Muscle layer of colon (tissue), 2 donors: Measurements from ENCODE around the gene FTSJ3.
"Not testable (repeated sequence)": the region's sequence is repeated elsewhere in the genome, so short reads cannot be mapped to it uniquely, and the experiment has no call there.

ENCODE experiments used
- H3K27ac ChIP-seq: one replicate; pipeline ENCODE4 v1.7.0; 2013; ENCODE audit warnings: low read depth, mild to moderate bottlenecking, low read length, moderate library complexity
- H3K27me3 ChIP-seq, 2 donors: one replicate each; pipeline ENCODE4 v1.7.0; 2013; ENCODE audit warnings: low read length in 2 of 2, mild to moderate bottlenecking in 2 of 2; ENCODE audit not compliant: insufficient read depth in 2 of 2, control insufficient read depth in 1 of 2
- H3K36me3 ChIP-seq: one replicate; pipeline ENCODE4 v1.7.0; 2013; ENCODE audit warnings: mild to moderate bottlenecking, low read length; ENCODE audit not compliant: insufficient read depth
- H3K4me1 ChIP-seq: one replicate; pipeline ENCODE4 v1.7.0; 2013; ENCODE audit warnings: mild to moderate bottlenecking, low read length; ENCODE audit not compliant: insufficient read depth
- H3K4me3 ChIP-seq, 2 donors: one replicate each; pipeline ENCODE4 v1.7.0; 2013; ENCODE audit warnings: low read length in 2 of 2, low read depth in 1 of 2, mild to moderate bottlenecking in 1 of 2, moderate library complexity in 1 of 2
- H3K9ac ChIP-seq: one replicate; pipeline ENCODE4 v1.7.0; 2013; ENCODE audit warnings: low read length
- H3K9me3 ChIP-seq: one replicate; pipeline ENCODE4 v1.7.0; 2013; ENCODE audit warnings: mild to moderate bottlenecking, low read length
- donor health status: abdominal sarcoma.
- donor health status: Adenocarcinoma of cecum.

Gene FTSJ3

DNA sequence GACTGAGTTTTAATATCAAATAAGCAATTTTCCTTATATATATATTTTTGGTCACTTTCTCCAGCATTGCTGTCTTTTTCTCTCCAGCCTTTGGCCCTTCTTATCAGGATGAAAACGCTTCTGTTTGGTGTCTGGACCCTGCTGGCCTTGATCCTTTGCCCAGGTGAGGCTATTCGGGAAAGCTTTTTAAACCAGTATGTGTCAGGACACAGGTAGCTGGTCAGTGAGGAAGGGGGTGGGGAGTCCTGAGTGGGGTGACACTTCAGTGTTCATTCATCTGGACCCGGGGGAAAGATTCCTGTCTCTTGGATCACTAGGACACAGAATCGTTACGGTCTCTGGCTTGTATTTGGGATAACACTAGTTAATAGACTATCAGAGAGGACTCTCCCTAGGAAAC is 27.2 kb upstream of the FTSJ3 start:
- Histone ChIP-seq H3K9me3 (no peaks in the 10 kb centered on the region), H3K4me1 (no peaks in the 10 kb centered on the region), H3K27me3 (no peaks in the 10 kb centered on the region), H3K4me3 (no peak overlapping the region), H3K27ac (no peak overlapping the region), H3K36me3 (no peaks in the 10 kb centered on the region), H3K9ac (no peak overlapping the region)

DNA sequence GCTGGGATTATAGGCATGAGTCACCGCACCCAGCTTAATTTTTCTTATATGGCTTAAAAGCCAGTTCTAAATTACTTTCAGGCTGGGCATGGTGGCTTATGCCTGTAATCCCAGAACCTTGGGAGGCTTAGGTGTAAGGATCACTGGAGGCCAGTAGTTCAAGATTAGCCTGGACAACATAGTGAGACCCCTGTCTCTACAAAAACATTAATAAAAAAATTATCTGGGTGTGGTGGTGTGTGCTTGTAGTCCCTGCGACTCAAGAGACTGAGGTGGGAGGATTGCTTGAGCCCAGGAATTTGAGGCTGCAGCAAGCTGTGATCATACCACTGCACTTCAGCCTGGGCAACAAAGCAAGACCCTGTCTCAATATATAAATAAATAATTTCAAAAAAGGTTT is 25.8 kb upstream of the FTSJ3 start:
- H3K4me1 ChIP-seq, result no peaks in the 10 kb centered on the region
- H3K4me3 ChIP-seq, result no peak overlapping the region
- no peaks in the 10 kb centered on the region for H3K9me3 ChIP-seq
- H3K27ac ChIP-seq, result no peak overlapping the region
- H3K9ac ChIP-seq, result no peak overlapping the region
- H3K27me3 ChIP-seq, result no peaks in the 10 kb centered on the region
- H3K36me3 ChIP-seq, result no peaks in the 10 kb centered on the region

DNA sequence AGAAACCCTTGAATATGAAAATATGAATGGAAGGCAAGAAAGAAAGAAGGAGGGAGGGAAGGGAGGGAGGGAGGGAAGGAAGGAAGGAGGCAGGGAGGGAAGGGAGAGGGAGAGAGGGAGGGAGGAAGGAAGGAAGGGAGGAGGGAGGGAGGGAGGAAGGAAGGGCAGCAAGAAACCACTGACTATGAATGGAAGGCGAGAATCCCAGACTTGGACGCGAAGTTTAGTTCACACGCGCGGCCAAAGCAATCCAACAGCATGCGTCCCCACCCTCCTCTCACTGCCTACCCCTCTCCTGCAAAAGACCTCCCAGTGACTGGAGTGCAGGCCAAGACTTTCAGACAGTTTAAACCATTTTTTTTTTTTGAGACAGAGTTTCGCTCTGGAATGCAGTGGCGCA is 22.9 kb upstream of the FTSJ3 start:
- Histone ChIP-seq H3K4me1 (no peaks in the 10 kb centered on the region), H3K27ac (no peak overlapping the region), H3K4me3 (no peak overlapping the region), H3K9me3 (no peaks in the 10 kb centered on the region), H3K27me3 (no peaks in the 10 kb centered on the region), H3K9ac (no peak overlapping the region), H3K36me3 (no peaks in the 10 kb centered on the region)

DNA sequence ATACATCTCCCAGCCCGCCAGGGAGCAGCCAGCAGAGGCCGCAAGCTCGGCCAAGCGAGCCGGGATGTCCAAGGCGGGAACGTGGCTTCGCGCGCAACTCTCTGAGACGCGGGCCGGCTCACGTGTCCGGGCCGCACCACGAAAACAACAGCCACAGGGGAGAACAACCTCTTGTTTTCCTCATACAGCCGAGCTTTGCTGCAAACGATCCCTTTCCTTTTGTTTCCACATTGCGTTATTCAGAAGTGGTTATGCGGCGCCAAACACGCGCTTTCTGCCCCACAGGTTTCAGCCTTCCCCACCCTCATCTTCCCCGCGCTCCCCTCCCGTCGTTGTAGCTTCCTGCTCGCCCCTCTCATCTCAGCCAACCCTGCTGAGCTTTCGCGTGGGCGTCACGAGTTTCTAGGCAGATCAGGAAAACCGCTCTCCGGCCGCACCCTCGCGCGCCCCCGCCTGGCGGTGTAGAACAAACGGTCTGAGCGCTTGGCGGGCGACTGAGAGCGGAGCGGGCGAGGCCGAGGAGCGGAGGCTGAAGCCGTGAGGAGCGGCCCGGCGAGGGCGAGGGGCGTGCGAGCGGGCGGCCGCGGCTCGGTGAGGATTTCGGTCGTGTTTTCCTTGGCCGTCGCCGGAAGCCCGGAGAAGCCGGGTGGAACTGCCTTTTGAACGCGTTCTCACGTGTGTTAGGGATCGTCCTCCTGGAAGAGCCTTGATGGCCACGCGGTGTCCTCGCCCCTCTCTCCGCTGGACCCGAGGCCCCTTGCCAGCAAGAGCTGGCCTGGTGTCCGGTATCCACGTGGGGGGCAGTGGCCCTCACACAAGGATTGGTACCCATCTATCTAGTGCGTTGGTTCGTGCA is 21.6 kb upstream of the FTSJ3 start:
- Histone ChIP-seq H3K36me3 (no peaks in the 10 kb centered on the region), H3K4me3 (peak overlapping the region; percentile 44 to 65), H3K9ac (no peak overlapping the region), H3K4me1 (peaks cover 5% of the 10 kb centered on the region), H3K9me3 (no peaks in the 10 kb centered on the region), H3K27ac (peak overlapping the region; percentile 67), H3K27me3 (no peaks in the 10 kb centered on the region)

DNA sequence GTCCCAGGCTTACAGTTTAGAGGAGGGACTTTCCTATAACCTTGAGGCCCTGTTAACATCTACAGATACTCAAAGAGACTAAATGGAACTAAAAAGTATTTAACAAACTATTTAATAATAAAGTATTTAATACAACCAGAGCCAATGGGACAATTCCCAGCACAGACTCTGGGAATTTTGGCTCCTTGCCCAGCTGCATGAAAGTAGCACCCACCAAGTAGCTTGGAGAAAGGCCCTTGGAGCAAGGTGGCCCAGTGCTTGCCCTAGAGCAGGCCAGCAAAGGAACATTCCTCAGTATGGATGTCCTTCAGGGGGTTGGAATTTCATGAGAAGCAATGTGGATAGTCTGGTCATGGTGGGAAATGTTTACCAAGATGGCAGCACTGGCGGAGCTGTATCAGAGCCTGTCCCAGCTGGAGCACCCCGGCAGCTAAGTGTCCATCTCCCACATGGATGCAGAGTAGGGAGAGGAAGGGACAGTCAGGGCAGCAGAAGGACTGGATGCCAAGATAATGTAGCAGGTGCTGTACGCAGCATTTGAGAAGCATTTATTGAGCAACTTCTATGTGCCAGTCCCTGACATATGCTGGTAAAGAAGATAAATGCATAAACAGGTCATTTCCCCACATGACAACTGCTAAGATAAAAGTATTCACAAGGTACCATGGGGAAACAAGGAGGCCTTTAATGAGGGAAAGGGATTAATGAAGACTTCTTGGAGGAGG is 20.2 kb upstream of the FTSJ3 start:
- no peak overlapping the region for H3K9ac ChIP-seq

DNA sequence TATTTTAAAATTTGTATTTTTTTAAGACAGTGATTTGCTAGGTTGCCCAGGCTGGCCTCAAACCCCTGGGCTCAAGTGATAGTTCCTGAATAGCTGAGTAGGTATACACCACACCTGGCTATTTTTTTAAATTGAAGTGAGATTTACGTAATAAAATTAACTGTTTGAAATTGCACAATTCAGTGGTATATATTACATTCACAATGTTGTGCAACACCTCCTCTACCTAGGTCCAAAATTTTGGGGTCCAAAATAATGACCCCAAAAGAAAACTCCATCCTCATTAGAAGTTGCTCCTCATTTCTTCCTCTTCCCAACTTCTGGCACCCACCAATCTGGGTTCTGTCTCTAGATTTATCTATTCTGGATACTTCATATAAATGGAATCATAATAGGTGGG is 18.0 kb upstream of the FTSJ3 start:
- H3K4me3 ChIP-seq, result no peak overlapping the region
- H3K27ac ChIP-seq, result no peak overlapping the region
- peaks cover 20% of the 10 kb centered on the region for H3K4me1 ChIP-seq
- no peaks in the 10 kb centered on the region for H3K27me3 ChIP-seq
- no peak overlapping the region for H3K9ac ChIP-seq
- H3K9me3 ChIP-seq, result no peaks in the 10 kb centered on the region
- H3K36me3 ChIP-seq, result no peaks in the 10 kb centered on the region

More for the DNA sequence above, 20.2 kb upstream of the FTSJ3 start:
- no peak overlapping the region for H3K4me3 ChIP-seq
- H3K27me3 ChIP-seq, result no peaks in the 10 kb centered on the region
- H3K27ac ChIP-seq, result no peak overlapping the region
- no peaks in the 10 kb centered on the region for H3K9me3 ChIP-seq
- H3K4me1 ChIP-seq, result peaks cover 10% of the 10 kb centered on the region
- no peaks in the 10 kb centered on the region for H3K36me3 ChIP-seq

DNA sequence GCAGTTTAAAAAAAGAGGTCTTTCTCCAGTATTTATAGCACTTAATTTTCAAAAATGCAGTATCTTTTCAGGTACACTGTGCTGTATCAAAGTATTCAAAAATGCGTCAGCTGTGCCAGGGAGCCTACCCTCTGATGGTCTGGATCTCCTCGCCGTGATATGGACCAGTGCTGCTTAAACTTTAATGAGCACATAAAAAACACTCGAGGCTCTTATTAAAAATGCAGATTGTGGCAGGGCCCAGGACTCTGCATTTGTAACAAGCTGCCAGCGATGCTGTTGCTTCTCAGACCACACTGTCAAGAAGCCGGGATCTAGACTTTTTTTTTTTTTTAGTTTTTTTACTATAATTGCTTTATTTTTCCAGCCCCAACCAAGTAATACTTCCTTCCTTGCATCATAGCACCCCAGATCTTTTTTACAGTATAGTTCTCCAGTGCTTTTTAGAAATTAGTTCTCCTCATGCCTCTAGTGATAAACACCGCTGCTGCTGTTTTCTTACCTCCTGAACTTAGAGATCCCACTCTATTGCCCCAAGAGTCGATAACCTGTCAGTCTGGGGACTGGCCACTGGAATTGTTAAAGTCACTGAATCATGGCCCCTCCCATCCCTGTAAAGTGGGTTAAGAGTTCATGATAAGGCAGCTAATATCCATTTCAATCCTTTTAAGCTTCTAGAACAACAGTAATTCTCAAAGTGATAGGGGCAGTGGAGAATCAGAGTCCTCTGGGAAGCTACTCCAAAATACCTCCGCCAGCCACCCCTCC is 16.6 kb upstream of the FTSJ3 start:
- Histone ChIP-seq H3K36me3 (no peaks in the 10 kb centered on the region), H3K27me3 (no peaks in the 10 kb centered on the region), H3K4me1 (peaks cover 34% of the 10 kb centered on the region), H3K27ac (peak overlapping the region; percentile 71), H3K4me3 (peak overlapping the region in 1 of 2 donors; percentile 63), H3K9ac (no peak overlapping the region), H3K9me3 (no peaks in the 10 kb centered on the region)

DNA sequence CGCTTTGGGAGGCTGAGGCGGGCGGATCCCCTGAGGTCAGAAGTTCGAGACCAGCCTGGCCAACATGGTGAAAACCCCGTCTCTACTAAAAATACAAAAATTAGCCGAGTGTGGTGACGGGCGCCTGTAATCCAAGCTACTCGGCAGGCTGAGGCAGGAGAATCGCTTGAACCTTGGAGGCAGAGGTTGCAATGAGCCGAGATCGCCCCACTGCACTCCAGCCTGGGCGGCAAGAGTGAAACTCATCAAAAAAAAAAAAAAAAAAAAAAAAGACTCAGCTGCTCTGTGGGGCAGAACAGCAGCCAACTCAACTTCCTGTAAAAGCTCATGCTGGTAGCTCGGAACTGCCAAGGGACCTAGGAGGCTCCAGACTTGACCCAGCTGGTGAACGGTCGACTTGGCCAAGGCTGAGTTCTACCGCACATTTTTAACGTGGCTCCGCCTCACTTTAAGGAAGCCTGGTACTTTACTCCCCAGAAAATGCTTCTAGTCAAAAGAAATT is 16.0 kb upstream of the FTSJ3 start:
- H3K36me3 ChIP-seq, H3K27me3 ChIP-seq, H3K9me3 ChIP-seq: not testable (repeated sequence)
- Histone ChIP-seq H3K4me3 (peak overlapping the region; percentile 11 to 63), H3K4me1 (peaks cover 40% of the 10 kb centered on the region), H3K9ac (peak overlapping the region; percentile 43), H3K27ac (peak overlapping the region; percentile 71)

DNA sequence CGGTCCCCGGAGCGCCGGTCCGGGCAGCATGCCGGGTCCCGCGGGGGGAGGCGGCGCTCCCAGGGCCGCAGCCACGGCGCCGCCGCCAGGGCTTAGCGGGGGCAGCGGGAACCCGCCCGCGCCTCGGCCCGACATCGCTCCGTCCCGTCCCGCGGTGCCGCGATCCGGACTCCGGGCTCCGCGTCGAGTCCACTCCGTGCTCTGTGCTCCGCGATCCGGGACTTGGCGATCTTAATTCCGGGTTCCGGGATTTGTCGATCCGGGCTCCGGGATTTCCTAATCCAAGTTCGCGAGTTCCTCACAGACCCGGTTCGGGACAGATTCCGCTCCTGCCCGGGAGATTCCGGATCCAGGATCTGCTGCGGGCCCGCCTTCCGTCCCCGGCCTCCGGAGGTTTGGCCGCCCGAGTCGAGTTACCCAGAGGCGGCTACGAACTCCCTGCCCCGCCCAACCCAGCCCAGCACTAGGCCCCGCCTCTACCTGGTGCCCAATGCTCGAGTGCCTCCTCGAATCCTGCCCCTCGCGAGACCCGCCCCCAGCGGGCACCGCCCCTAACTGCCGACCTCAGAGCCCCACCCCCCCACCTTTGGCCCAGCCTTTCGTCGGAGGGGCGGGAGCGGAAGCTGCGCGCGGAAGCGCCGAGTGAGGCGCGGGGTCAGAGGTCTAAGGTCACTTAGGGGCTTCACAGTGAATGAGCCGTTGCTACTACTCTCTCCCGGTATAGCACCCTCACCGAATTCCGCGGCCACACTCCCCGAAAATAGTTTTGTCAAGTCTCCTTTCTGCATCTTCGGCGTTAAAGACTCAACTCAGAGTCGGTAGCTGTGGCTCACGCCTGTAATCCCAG is 15.3 kb upstream of the FTSJ3 start, which contains the start of gene SMARCD2:
Gene SMARCD2, minus strand, starts transcription at position 146 of the 847 bp plus-strand sequence. Its CDS starts 11 bp downstream, at position 135.
- Histone ChIP-seq H3K4me1 (peaks cover 47% of the 10 kb centered on the region), H3K9me3 (no peaks in the 10 kb centered on the region), H3K4me3 (peak within 1 kb of the TSS; percentile 82 to 90), H3K27ac (peak within 1 kb of the TSS; percentile 99), H3K9ac (peak within 1 kb of the TSS; percentile 87), H3K27me3 (no peaks in the 10 kb centered on the region), H3K36me3 (no peaks in the 10 kb centered on the region)

DNA sequence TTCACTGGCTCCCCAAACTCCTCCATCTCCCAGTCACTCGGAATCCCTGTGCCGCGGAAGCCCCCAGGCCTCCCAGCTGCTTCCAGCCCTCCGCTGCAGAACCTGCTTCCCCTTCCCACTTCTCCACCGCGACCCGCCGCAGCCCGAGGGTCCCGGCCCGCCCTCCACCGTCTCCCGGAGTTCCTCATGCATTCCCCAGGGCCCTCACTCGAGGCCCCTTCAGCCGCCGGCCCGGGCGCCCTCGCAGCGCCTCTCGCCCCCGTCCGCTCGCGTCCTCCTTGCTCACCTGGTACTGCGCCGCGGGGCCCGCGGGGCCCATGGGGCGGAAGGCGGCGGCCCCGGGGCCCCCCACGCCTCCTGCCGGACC is 14.7 kb upstream of the FTSJ3 start:
- H3K36me3 ChIP-seq, result peaks cover 3% of the 10 kb centered on the region
- no peaks in the 10 kb centered on the region for H3K27me3 ChIP-seq
- peaks cover 53% of the 10 kb centered on the region for H3K4me1 ChIP-seq
- H3K9ac ChIP-seq, result peak overlapping the region; percentile 87
- peak overlapping the region; percentile 99 for H3K27ac ChIP-seq
- no peaks in the 10 kb centered on the region for H3K9me3 ChIP-seq
- H3K4me3 ChIP-seq, result peak overlapping the region; percentile 82 to 90
